IMR-90 (cell line): ENCODE results near the gene TCF12. TPM values are rescaled to one million over a fixed set of nuclear protein-coding genes. Genes with fewer than 3 reads are reported as not detected.

Experiments
- ATAC-seq: fragments of 200-7000 bp; cut with Tn5 transposase; 2 replicates; pipeline ENCODE4 v1.9.1; 2020; ENCODE audit warnings: low read depth, mild to moderate bottlenecking, moderate library complexity
- BruUV-seq: library from RNA; stranded (reverse); fragments of 400-500 nt; replicated peaks from 2 replicates; lab custom pipeline; 2021; lab: Mats Ljungman, UMichigan
- CTCF ChIA-PET: fragments of 300-600 bp; formaldehyde crosslinking; extraction: SDS; loops from one replicate; lab custom pipeline; 2021; ENCODE audit warnings: antibody characterized with exemption; lab: Yijun Ruan, JAX
- POLR2A ChIA-PET: fragments of 300-600 bp; sonication (Branson Sonifier 250); formaldehyde crosslinking; loops from one replicate; lab custom pipeline; 2022; ENCODE audit warnings: antibody characterized with exemption; ENCODE audit not compliant: unreplicated experiment; lab: Charles Lee
- DNase-seq: peaks from one replicate; pipeline ENCODE4 v3.0.0; 2013
- H2AFZ ChIP-seq: replicated peaks from 2 replicates; pipeline ENCODE3; 2013; ENCODE audit warnings: low read length, mild to moderate bottlenecking; ENCODE audit not compliant: poor library complexity
- H2AK5ac ChIP-seq: 2 replicates; pipeline ENCODE4 v1.6.1; 2013; ENCODE audit warnings: low read depth, low read length, inconsistent platforms
- H2AK9ac ChIP-seq: replicated peaks from 2 replicates; pipeline ENCODE3; 2013; ENCODE audit warnings: mild to moderate bottlenecking, low read depth, low read length, moderate library complexity; ENCODE audit not compliant: poor library complexity
- H2BK120ac ChIP-seq: 2 replicates; pipeline ENCODE4 v1.6.1; 2013; ENCODE audit warnings: low read depth, low read length, inconsistent platforms
- H2BK15ac ChIP-seq: 3 replicates; pipeline ENCODE4 v1.6.1; 2013; ENCODE audit warnings: low read depth, low read length, inconsistent platforms
- H2BK20ac ChIP-seq: 2 replicates; pipeline ENCODE4 v1.6.1; 2013; ENCODE audit warnings: low read depth, mild to moderate bottlenecking, inconsistent platforms, low read length, moderate library complexity
- H2BK5ac ChIP-seq: 2 replicates; pipeline ENCODE4 v1.6.1; 2013; ENCODE audit warnings: mild to moderate bottlenecking, low read depth, low read length, inconsistent platforms; ENCODE audit not compliant: poor library complexity, severe bottlenecking
- H3K14ac ChIP-seq: replicated peaks from 2 replicates; pipeline ENCODE4 v1.6.1; 2013; ENCODE audit warnings: low read depth, low read length, inconsistent platforms
- H3K18ac ChIP-seq: 2 replicates; pipeline ENCODE4 v1.6.1; 2013; ENCODE audit warnings: low read depth, low read length, control low read depth
- H3K23ac ChIP-seq: 2 replicates; pipeline ENCODE4 v1.6.1; 2013; ENCODE audit warnings: low read depth, low read length, inconsistent platforms
- H3K27ac ChIP-seq: 2 replicates; pipeline ENCODE4 v1.5.1; 2013; ENCODE audit warnings: mild to moderate bottlenecking, control low read depth, low read length; ENCODE audit not compliant: insufficient read depth
- H3K27me3 ChIP-seq: 2 replicates; pipeline ENCODE4 v1.6.1; 2013; ENCODE audit warnings: low read length; ENCODE audit not compliant: control insufficient read depth, insufficient read depth
- H3K36me3 ChIP-seq: 2 replicates; pipeline ENCODE4 v1.6.1; 2013; ENCODE audit warnings: low read length, mixed read lengths; ENCODE audit not compliant: control insufficient read depth, insufficient read depth
- H3K4ac ChIP-seq: 2 replicates; pipeline ENCODE4 v1.6.1; 2013; ENCODE audit warnings: low read depth, low read length, inconsistent platforms
- H3K4me1 ChIP-seq: 2 replicates; pipeline ENCODE4 v1.6.1; 2013; ENCODE audit warnings: low read length, mixed read lengths; ENCODE audit not compliant: control insufficient read depth, insufficient read depth
- H3K4me2 ChIP-seq: 2 replicates; pipeline ENCODE4 v1.6.1; 2013; ENCODE audit warnings: low read depth, mild to moderate bottlenecking, control low read depth, low read length, moderate library complexity
- H3K4me3 ChIP-seq: 2 replicates; pipeline ENCODE4 v1.5.1; 2013; ENCODE audit warnings: low read depth, mild to moderate bottlenecking, control low read depth, low read length, moderate library complexity; ENCODE audit not compliant: insufficient read depth
- H3K56ac ChIP-seq: 2 replicates; pipeline ENCODE4 v1.6.1; 2013; ENCODE audit warnings: low read length, inconsistent platforms; ENCODE audit not compliant: insufficient read depth; ENCODE audit errors: extremely low read depth
- H3K79me1 ChIP-seq, 2 experiments: 2 replicates each; pipeline ENCODE4 v1.6.1; 2013; ENCODE audit warnings: low read length in 2 of 2, inconsistent platforms in 1 of 2, low read depth in 1 of 2
- H3K9ac ChIP-seq: 2 replicates; pipeline ENCODE4 v1.6.1; 2013; ENCODE audit warnings: low read depth, low read length, control low read depth
- H3K9me1 ChIP-seq: 2 replicates; pipeline ENCODE4 v1.6.1; 2013; ENCODE audit warnings: low read length, inconsistent platforms; ENCODE audit not compliant: insufficient read depth
- H3K9me3 ChIP-seq: 2 replicates; pipeline ENCODE4 v1.6.1; 2013; ENCODE audit warnings: low read length; ENCODE audit not compliant: control insufficient read depth, insufficient read depth
- H4K20me1 ChIP-seq: 2 replicates; pipeline ENCODE4 v1.6.1; 2013; ENCODE audit warnings: low read length, inconsistent platforms; ENCODE audit not compliant: insufficient read depth
- H4K5ac ChIP-seq: 2 replicates; pipeline ENCODE4 v1.6.1; 2013; ENCODE audit warnings: mild to moderate bottlenecking, low read depth, low read length, control low read depth
- H4K8ac ChIP-seq, 2 experiments: 2 replicates each; pipeline ENCODE4 v1.6.1; 2013; ENCODE audit warnings: low read depth in 2 of 2, low read length in 2 of 2, control low read depth in 1 of 2, inconsistent platforms in 1 of 2
- H4K91ac ChIP-seq: 2 replicates; pipeline ENCODE4 v1.6.1; 2013; ENCODE audit warnings: low read depth, low read length, inconsistent platforms; ENCODE audit not compliant: insufficient read depth
- BHLHE40 ChIP-seq: fragments of 150-350 bp; IDR thresholded peaks from 2 replicates; pipeline ENCODE4 v1.6.1; 2016; ENCODE audit warnings: mild to moderate bottlenecking, low read depth, low read length
- CEBPB ChIP-seq: IDR thresholded peaks from 2 replicates; pipeline ENCODE4 v1.6.1; 2012; ENCODE audit warnings: low read depth, low read length, improper control_type of control experiment
- CHD1 ChIP-seq: IDR thresholded peaks from 2 replicates; pipeline ENCODE4 v1.6.1; 2012; ENCODE audit warnings: low read depth, low read length, improper control_type of control experiment
- CTCF ChIP-seq: conservative IDR thresholded peaks from 2 replicates; pipeline ENCODE4 v1.5.1; 2012; ENCODE audit warnings: mild to moderate bottlenecking, low read depth, low read length, improper control_type of control experiment
- ELK1 ChIP-seq: fragments of 150-350 bp; IDR thresholded peaks from 2 replicates; pipeline ENCODE4 v1.6.1; 2016; ENCODE audit warnings: low read depth, mild to moderate bottlenecking, low read length, moderate library complexity, borderline replicate concordance
- FOS ChIP-seq: fragments of 150-350 bp; IDR thresholded peaks from 2 replicates; pipeline ENCODE4 v1.6.1; 2016; ENCODE audit warnings: low read depth, low read length
- MAFK ChIP-seq: IDR thresholded peaks from 2 replicates; pipeline ENCODE4 v1.6.1; 2012; ENCODE audit warnings: low read depth, low read length, improper control_type of control experiment
- MAZ ChIP-seq: IDR thresholded peaks from 2 replicates; pipeline ENCODE4 v1.6.1; 2012; ENCODE audit warnings: low read depth, mild to moderate bottlenecking, low read length, improper control_type of control experiment, moderate library complexity, borderline replicate concordance
- MXI1 ChIP-seq: IDR thresholded peaks from 2 replicates; pipeline ENCODE4 v1.6.1; 2012; ENCODE audit warnings: low read depth, mild to moderate bottlenecking, low read length, moderate library complexity, borderline replicate concordance
- NFE2L2 ChIP-seq: fragments of 150-350 bp; IDR thresholded peaks from 2 replicates; pipeline ENCODE4 v1.6.1; 2016; ENCODE audit warnings: low read depth, mild to moderate bottlenecking, low read length
- POLR2A ChIP-seq: IDR thresholded peaks from 2 replicates; pipeline ENCODE4 v1.6.1; 2012; ENCODE audit warnings: mild to moderate bottlenecking, low read depth, low read length
- RAD21 ChIP-seq: IDR thresholded peaks from 2 replicates; pipeline ENCODE4 v1.6.1; 2012; ENCODE audit warnings: low read length, improper control_type of control experiment
- RCOR1 ChIP-seq: IDR thresholded peaks from 2 replicates; pipeline ENCODE4 v1.6.1; 2012; ENCODE audit warnings: mild to moderate bottlenecking, low read length, improper control_type of control experiment; ENCODE audit not compliant: insufficient replicate concordance
- RFX5 ChIP-seq: IDR thresholded peaks from 2 replicates; pipeline ENCODE4 v1.8.0; 2012; ENCODE audit warnings: low read depth, mild to moderate bottlenecking, low read length, moderate library complexity
- SMC3 ChIP-seq: fragments of 150-350 bp; IDR thresholded peaks from 2 replicates; pipeline ENCODE4 v1.6.1; 2016; ENCODE audit warnings: low read depth, mild to moderate bottlenecking, antibody characterized with exemption, low read length, moderate library complexity
- USF2 ChIP-seq: fragments of 150-350 bp; IDR thresholded peaks from 2 replicates; pipeline ENCODE4 v1.6.1; 2017; ENCODE audit warnings: mild to moderate bottlenecking, antibody characterized with exemption, low read length, low read depth
- WGBS, 2 experiments: methylation state at CpG; one replicate each; pipeline versions ENCODE4 v1.1.5 to v1.1.7; 2013; ENCODE audit warnings: missing lambda C conversion rate in 2 of 2; ENCODE audit not compliant: insufficient read length in 1 of 2; ENCODE audit errors: extremely low coverage in 2 of 2; 5-methylcytosine and 5-hydroxymethylcytosine counted together
- dilution Hi-C: fragments of 300-500 bp; cut with HindIII; formaldehyde crosslinking; loops from one replicate; pipeline ENCODE4 v1.14.3; 2018; ENCODE audit warnings: low sequenced_read_pairs; ENCODE audit not compliant: unreplicated experiment
- in situ Hi-C: fragments of 300-500 bp; cut with MboI; formaldehyde crosslinking; loops from 3 replicates; pipeline ENCODE4 v1.14.3; 2019; ENCODE audit warnings: low sequenced_read_pairs, inconsistent platforms, mixed read lengths
- intact Hi-C: fragments of 100-400 bp; cut with micrococcal nuclease; formaldehyde crosslinking; loops from 2 replicates; pipeline ENCODE4 v1.10.0; 2022
- polyA plus RNA-seq, 3 experiments: library from polyadenylated mRNA; depleted of rRNA; stranded (reverse); fragments of >200 nt; gene quantifications; 2 replicates each; pipeline ENCODE4 v1.2.3, GENCODE V29; 2012; ENCODE audit warnings: low replicate concordance in 1 of 3
- total RNA-seq: library from RNA; depleted of rRNA; stranded (reverse); fragments of >200 nt; gene quantifications from 2 replicates; pipeline ENCODE4 v1.2.3, GENCODE V29; 2012

TCF12 gene
- total and polyA plus RNA-seq, 2 of the 4 experiments (the other 2 are of a cell fraction) = 79.4 to 160 TPM

- Histone ChIP-seq H3K4ac (no peak overlapping the region), H4K5ac (no peak overlapping the region), H3K18ac (no peak overlapping the region), H4K8ac (no peak overlapping the region), H3K23ac (no peak overlapping the region), H2BK5ac (no peak overlapping the region), H3K56ac (no peak overlapping the region), H2BK15ac (no peak overlapping the region), H2AK5ac (no peak overlapping the region), H3K79me1 (peaks cover 13 to 35% of the 10 kb centered on the region in 2 experiments), H2AFZ (no peak overlapping the region), H3K9ac (no peak overlapping the region), H3K4me1 (peaks cover 4% of the 10 kb centered on the region), H3K4me2 (no peak overlapping the region), H4K91ac (no peak overlapping the region), H3K4me3 (no peak overlapping the region), H3K9me1 (no peaks in the 10 kb centered on the region; the same call in 1 of the 2 replicates), H2BK120ac (no peak overlapping the region), H3K14ac (no peak overlapping the region), H4K20me1 (peaks cover 30% of the 10 kb centered on the region), H3K27ac (no peak overlapping the region), H3K36me3 (no peaks in the 10 kb centered on the region), H3K9me3 (peaks cover 4% of the 10 kb centered on the region; the same call in 1 of the 2 replicates), H3K27me3 (no peaks in the 10 kb centered on the region), H2BK20ac (no peak overlapping the region), H2AK9ac (no peak overlapping the region)
- ATAC-seq (no peak), DNase-seq (no peak)
- dilution Hi-C loops = no loop called here
- ChIA-PET CTCF (interaction anchor here (0.7 kb wide), 1 partner anchor 9 kb away, joined by 4 read pairs; no protein-coding TSS in a partner anchor), POLR2A (no interaction called here)
- in situ Hi-C loops = no loop called here
- no peak for TF ChIP-seq RAD21
- TF ChIP-seq RCOR1 = no peak
- no peak for TF ChIP-seq ELK1
- TF ChIP-seq NFE2L2 = no peak
- no peak for TF ChIP-seq RFX5
- TF ChIP-seq USF2 = no peak
- no peak for TF ChIP-seq CHD1
- TF ChIP-seq CEBPB = no peak
- no peak for TF ChIP-seq BHLHE40
- no peak for TF ChIP-seq MAFK
- TF ChIP-seq MAZ = no peak
- TF ChIP-seq FOS = no peak
- TF ChIP-seq POLR2A = no peak
- TF ChIP-seq CTCF = no peak
- TF ChIP-seq MXI1 = no peak
- no peak for TF ChIP-seq SMC3
- BruUV-seq = no TSS peak
- intact Hi-C loops = loop anchor here (1.0 to 5.0 kb wide), 2 partner anchors 20 to 34 kb away; no protein-coding TSS in a partner anchor
- WGBS, 2 experiments = no CpG with 5 or more reads among the region's 1 CpG
These were observed 35.3 kb downstream of the TCF12 start for GRCh38 chr15:56953790-56954189.
